ENCODE results near the gene TMEM179. TPM values are rescaled to one million over a fixed set of nuclear protein-coding genes. Genes with fewer than 3 reads are reported as not detected.

TMEM179 gene
- polyA plus RNA-seq, 1 donor from 2014 or later: 20.3 TPM

DNA sequence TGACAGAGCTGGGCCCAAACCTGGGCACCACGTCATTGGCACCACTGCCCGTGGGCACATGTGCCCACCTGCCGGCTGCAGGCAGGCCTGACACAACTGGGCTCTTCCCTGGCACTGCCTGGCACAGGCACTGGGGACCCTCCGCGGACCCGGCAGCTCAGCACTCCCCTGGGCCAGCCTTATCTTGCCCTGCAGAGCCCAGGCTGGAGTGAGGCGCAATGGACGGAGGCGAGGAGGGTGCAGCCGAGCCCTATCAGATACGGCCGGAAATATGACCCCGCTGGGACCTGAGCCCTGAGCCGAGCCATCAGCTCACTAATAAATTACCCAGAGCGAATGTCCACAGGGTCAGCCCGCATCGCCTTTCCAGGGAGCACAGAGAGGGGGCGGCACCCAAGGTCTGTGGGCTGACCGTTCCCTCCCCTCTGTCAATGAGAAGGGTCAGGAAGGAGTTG lies 26.7 kb downstream of the TMEM179 start:
- H3K27ac ChIP-seq (ENCODE audit: low read length): no peak overlapping the region
- H3K4me3 ChIP-seq (ENCODE audit: low read length): no peak overlapping the region
- no peaks in the 10 kb centered on the region for H3K79me2 ChIP-seq (replicated peaks; ENCODE audit: insufficient read depth, low read length)
- TF ChIP-seq, protein P1, sequence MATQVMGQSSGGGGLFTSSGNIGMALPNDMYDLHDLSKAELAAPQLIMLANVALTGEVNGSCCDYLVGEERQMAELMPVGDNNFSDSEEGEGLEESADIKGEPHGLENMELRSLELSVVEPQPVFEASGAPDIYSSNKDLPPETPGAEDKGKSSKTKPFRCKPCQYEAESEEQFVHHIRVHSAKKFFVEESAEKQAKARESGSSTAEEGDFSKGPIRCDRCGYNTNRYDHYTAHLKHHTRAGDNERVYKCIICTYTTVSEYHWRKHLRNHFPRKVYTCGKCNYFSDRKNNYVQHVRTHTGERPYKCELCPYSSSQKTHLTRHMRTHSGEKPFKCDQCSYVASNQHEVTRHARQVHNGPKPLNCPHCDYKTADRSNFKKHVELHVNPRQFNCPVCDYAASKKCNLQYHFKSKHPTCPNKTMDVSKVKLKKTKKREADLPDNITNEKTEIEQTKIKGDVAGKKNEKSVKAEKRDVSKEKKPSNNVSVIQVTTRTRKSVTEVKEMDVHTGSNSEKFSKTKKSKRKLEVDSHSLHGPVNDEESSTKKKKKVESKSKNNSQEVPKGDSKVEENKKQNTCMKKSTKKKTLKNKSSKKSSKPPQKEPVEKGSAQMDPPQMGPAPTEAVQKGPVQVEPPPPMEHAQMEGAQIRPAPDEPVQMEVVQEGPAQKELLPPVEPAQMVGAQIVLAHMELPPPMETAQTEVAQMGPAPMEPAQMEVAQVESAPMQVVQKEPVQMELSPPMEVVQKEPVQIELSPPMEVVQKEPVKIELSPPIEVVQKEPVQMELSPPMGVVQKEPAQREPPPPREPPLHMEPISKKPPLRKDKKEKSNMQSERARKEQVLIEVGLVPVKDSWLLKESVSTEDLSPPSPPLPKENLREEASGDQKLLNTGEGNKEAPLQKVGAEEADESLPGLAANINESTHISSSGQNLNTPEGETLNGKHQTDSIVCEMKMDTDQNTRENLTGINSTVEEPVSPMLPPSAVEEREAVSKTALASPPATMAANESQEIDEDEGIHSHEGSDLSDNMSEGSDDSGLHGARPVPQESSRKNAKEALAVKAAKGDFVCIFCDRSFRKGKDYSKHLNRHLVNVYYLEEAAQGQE (IDR thresholded peaks at IDR 0.05; ENCODE audit: borderline replicate concordance): no peak
- TF ChIP-seq SMC3 (conservative IDR thresholded peaks at IDR 0.05; ENCODE audit: poor library complexity) (no peak), POLR2AphosphoS5 (IDR thresholded peaks at IDR 0.05) (no peak), EP300 (conservative IDR thresholded peaks at IDR 0.05; ENCODE audit: poor library complexity, severe bottlenecking) (no peak), TAF1 (IDR thresholded peaks at IDR 0.05; ENCODE audit: low read depth) (no peak), EZH2 (IDR thresholded peaks at IDR 0.05; ENCODE audit: borderline replicate concordance, insufficient read depth, low read length, poor library complexity, severe bottlenecking) (no peak), MXI1 (conservative IDR thresholded peaks at IDR 0.05; ENCODE audit: poor library complexity, severe bottlenecking) (no peak), RAD21 (conservative IDR thresholded peaks at IDR 0.05) (no peak)
- TF ChIP-seq, protein P2, sequence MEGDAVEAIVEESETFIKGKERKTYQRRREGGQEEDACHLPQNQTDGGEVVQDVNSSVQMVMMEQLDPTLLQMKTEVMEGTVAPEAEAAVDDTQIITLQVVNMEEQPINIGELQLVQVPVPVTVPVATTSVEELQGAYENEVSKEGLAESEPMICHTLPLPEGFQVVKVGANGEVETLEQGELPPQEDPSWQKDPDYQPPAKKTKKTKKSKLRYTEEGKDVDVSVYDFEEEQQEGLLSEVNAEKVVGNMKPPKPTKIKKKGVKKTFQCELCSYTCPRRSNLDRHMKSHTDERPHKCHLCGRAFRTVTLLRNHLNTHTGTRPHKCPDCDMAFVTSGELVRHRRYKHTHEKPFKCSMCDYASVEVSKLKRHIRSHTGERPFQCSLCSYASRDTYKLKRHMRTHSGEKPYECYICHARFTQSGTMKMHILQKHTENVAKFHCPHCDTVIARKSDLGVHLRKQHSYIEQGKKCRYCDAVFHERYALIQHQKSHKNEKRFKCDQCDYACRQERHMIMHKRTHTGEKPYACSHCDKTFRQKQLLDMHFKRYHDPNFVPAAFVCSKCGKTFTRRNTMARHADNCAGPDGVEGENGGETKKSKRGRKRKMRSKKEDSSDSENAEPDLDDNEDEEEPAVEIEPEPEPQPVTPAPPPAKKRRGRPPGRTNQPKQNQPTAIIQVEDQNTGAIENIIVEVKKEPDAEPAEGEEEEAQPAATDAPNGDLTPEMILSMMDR (IDR thresholded peaks at IDR 0.05; ENCODE audit: poor library complexity, severe bottlenecking): no peak
- H3K4me2 ChIP-seq (ENCODE audit: low read length): no peak overlapping the region
- no peaks in the 10 kb centered on the region for H3K9me2 ChIP-seq (ENCODE audit: insufficient read depth, low read length)
- H3K9me3 ChIP-seq (ENCODE audit: low read length): no peaks in the 10 kb centered on the region
- no peaks in the 10 kb centered on the region for H3F3A ChIP-seq (ENCODE audit: insufficient read depth, low read length, poor library complexity, severe bottlenecking)
- H3K27me3 ChIP-seq (ENCODE audit: insufficient read depth, low read depth, low read length): no peaks in the 10 kb centered on the region
- no peaks in the 10 kb centered on the region for H3K36me3 ChIP-seq (ENCODE audit: insufficient read depth, low read length)
- no peaks in the 10 kb centered on the region for H4K20me1 ChIP-seq (ENCODE audit: insufficient read depth)
- H2AFZ ChIP-seq (ENCODE audit: low read depth, low read length): no peak overlapping the region
- no peak overlapping the region for H3K9ac ChIP-seq (ENCODE audit: low read length)

GRCh38 chr14:104577426-104577825 lies 27.1 kb downstream of the TMEM179 start:
- no peaks in the 10 kb centered on the region for H3K9me3 ChIP-seq (ENCODE audit: low read length)
- TF ChIP-seq EZH2 (IDR thresholded peaks at IDR 0.05; ENCODE audit: borderline replicate concordance, insufficient read depth, low read length, poor library complexity, severe bottlenecking): no peak
- TF ChIP-seq SMC3 (conservative IDR thresholded peaks at IDR 0.05; ENCODE audit: poor library complexity): no peak
- no peak for TF ChIP-seq TAF1 (IDR thresholded peaks at IDR 0.05; ENCODE audit: low read depth)
- TF ChIP-seq EP300 (conservative IDR thresholded peaks at IDR 0.05; ENCODE audit: poor library complexity, severe bottlenecking): no peak
- TF ChIP-seq, protein P2 (IDR thresholded peaks at IDR 0.05; ENCODE audit: poor library complexity, severe bottlenecking): no peak
- TF ChIP-seq MXI1 (conservative IDR thresholded peaks at IDR 0.05; ENCODE audit: poor library complexity, severe bottlenecking): no peak
- TF ChIP-seq POLR2AphosphoS5 (IDR thresholded peaks at IDR 0.05): no peak
- TF ChIP-seq, protein P1 (IDR thresholded peaks at IDR 0.05; ENCODE audit: borderline replicate concordance): no peak
- TF ChIP-seq RAD21 (conservative IDR thresholded peaks at IDR 0.05): no peak
- no peak overlapping the region for H3K4me2 ChIP-seq (ENCODE audit: low read length)
- no peaks in the 10 kb centered on the region for H3K9me2 ChIP-seq (ENCODE audit: insufficient read depth, low read length)
- H2AFZ ChIP-seq (ENCODE audit: low read depth, low read length): no peak overlapping the region
- no peaks in the 10 kb centered on the region for H3K36me3 ChIP-seq (ENCODE audit: insufficient read depth, low read length)
- H3K27me3 ChIP-seq (ENCODE audit: insufficient read depth, low read depth, low read length): no peaks in the 10 kb centered on the region
- H3K79me2 ChIP-seq (replicated peaks; ENCODE audit: insufficient read depth, low read length): no peaks in the 10 kb centered on the region
- no peak overlapping the region for H3K4me3 ChIP-seq (ENCODE audit: low read length)
- H3F3A ChIP-seq (ENCODE audit: insufficient read depth, low read length, poor library complexity, severe bottlenecking): no peaks in the 10 kb centered on the region
- no peak overlapping the region for H3K27ac ChIP-seq (ENCODE audit: low read length)
- H3K9ac ChIP-seq (ENCODE audit: low read length): no peak overlapping the region
- no peaks in the 10 kb centered on the region for H4K20me1 ChIP-seq (ENCODE audit: insufficient read depth)

Data from neural cell (in vitro differentiated cells).